Peyer's patch (tissue), 4 donors: ENCODE measurements around the gene SLC39A9.

Experiments used
- POLR2A ChIP-seq, 2 donors: fragments of 450-650 bp; IDR thresholded peaks; one replicate each; pipeline ENCODE4 v1.5.1; 2017; ENCODE audit warnings: antibody characterized with exemption in 2 of 2, mild to moderate bottlenecking in 2 of 2, moderate library complexity in 2 of 2
- TF ChIP-seq, protein P1 (sequence below), 6 experiments: fragments of 450-650 bp in 4 of 6; fragments of 200-600 bp in 2 of 6; sonication (generic) in 1 of 6; IDR thresholded peaks; one replicate each; pipeline ENCODE4 v1.5.1; 2017 to 2019; ENCODE audit warnings: antibody characterized with exemption in 6 of 6, mild to moderate bottlenecking in 3 of 6, moderate library complexity in 1 of 6

DNA sequence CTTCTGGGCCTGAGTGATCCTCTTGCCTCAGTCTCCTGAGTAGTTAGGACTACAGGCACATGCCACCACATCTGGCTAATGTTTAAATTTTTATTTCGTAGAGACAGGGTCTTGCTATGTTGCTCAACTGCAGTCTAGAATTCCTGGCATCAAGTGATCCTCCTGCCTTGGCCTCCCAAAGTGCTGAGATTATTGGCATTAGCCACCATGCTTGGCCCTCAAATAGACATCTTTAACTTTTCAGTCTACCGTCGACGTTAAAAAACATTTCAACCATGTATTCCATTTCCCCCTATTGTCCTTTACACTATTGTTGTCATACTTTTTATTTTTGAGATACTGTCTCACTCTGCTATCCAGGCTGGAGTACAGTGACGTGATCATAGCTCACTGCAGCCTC, 22.8 kb upstream of the SLC39A9 start:
- TF ChIP-seq, protein P1, sequence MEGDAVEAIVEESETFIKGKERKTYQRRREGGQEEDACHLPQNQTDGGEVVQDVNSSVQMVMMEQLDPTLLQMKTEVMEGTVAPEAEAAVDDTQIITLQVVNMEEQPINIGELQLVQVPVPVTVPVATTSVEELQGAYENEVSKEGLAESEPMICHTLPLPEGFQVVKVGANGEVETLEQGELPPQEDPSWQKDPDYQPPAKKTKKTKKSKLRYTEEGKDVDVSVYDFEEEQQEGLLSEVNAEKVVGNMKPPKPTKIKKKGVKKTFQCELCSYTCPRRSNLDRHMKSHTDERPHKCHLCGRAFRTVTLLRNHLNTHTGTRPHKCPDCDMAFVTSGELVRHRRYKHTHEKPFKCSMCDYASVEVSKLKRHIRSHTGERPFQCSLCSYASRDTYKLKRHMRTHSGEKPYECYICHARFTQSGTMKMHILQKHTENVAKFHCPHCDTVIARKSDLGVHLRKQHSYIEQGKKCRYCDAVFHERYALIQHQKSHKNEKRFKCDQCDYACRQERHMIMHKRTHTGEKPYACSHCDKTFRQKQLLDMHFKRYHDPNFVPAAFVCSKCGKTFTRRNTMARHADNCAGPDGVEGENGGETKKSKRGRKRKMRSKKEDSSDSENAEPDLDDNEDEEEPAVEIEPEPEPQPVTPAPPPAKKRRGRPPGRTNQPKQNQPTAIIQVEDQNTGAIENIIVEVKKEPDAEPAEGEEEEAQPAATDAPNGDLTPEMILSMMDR (IDR thresholded peaks at IDR 0.05): no peak
- no peak for TF ChIP-seq POLR2A (IDR thresholded peaks at IDR 0.05)
